ENCODE data around the gene CPT1C. TPM values are rescaled to one million over a fixed set of nuclear protein-coding genes. Genes with fewer than 3 reads are reported as not detected.

The CPT1C gene
- total and polyA plus RNA-seq, 2 experiments from 2014 or later: 6.2 to 6.8 TPM

DNA sequence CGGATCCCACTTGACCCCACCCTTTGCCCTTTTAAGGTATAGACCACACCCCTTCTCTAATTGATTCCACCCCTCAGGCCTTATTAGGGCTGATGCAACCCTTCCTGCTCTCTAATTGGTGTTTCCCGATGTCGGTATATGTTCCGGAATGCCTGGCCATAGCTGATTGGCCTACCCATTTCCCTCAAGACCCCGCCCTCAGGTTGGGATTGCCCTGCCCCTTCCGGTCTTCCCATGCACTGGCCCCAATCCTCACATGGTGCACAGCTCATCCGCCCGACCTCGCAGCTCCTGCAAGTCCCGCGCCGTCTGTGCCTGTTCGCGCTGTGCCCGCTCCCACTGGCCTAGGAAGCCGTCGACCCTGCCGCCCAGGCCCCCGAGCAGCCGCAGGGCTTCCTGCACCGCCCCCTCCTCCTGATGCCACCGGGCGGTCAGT lies 54.0 kb downstream of the CPT1C start:
- no peak overlapping the region for H3K4me2 ChIP-seq
- H3K4me3 ChIP-seq: no peak overlapping the region
- no peaks in the 10 kb centered on the region for H3K9me3 ChIP-seq (ENCODE audit: low read depth)
- no peaks in the 10 kb centered on the region for H3K27me3 ChIP-seq
- no peak for DNase-seq (ENCODE audit: low spot score)
- no peaks in the 10 kb centered on the region for H4K20me1 ChIP-seq (ENCODE audit: insufficient read depth, poor library complexity, severe bottlenecking)
- 96% methylated on average over 20 of the region's 23 CpGs for WGBS (ENCODE audit: low lambda C conversion rate, missing lambda C conversion rate)
- no peaks in the 10 kb centered on the region for H3K4me1 ChIP-seq (ENCODE audit: insufficient read depth)
- TF ChIP-seq, protein P1, sequence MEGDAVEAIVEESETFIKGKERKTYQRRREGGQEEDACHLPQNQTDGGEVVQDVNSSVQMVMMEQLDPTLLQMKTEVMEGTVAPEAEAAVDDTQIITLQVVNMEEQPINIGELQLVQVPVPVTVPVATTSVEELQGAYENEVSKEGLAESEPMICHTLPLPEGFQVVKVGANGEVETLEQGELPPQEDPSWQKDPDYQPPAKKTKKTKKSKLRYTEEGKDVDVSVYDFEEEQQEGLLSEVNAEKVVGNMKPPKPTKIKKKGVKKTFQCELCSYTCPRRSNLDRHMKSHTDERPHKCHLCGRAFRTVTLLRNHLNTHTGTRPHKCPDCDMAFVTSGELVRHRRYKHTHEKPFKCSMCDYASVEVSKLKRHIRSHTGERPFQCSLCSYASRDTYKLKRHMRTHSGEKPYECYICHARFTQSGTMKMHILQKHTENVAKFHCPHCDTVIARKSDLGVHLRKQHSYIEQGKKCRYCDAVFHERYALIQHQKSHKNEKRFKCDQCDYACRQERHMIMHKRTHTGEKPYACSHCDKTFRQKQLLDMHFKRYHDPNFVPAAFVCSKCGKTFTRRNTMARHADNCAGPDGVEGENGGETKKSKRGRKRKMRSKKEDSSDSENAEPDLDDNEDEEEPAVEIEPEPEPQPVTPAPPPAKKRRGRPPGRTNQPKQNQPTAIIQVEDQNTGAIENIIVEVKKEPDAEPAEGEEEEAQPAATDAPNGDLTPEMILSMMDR (IDR thresholded peaks at IDR 0.05; ENCODE audit: poor library complexity): no peak
- TF ChIP-seq EZH2 (IDR thresholded peaks at IDR 0.05; ENCODE audit: borderline replicate concordance) (no peak), EZH2phosphoT487 (IDR thresholded peaks at IDR 0.05; ENCODE audit: low read depth, severe bottlenecking, unreplicated experiment) (no peak)
- H3K36me3 ChIP-seq (replicated peaks; ENCODE audit: insufficient read depth, low read depth): no peaks in the 10 kb centered on the region
- no peak overlapping the region for H3K27ac ChIP-seq
- H3K9me2 ChIP-seq (replicated peaks; ENCODE audit: insufficient read depth): no peaks in the 10 kb centered on the region
- H3K79me2 ChIP-seq: no peaks in the 10 kb centered on the region
- H2AFZ ChIP-seq: no peak overlapping the region

DNA sequence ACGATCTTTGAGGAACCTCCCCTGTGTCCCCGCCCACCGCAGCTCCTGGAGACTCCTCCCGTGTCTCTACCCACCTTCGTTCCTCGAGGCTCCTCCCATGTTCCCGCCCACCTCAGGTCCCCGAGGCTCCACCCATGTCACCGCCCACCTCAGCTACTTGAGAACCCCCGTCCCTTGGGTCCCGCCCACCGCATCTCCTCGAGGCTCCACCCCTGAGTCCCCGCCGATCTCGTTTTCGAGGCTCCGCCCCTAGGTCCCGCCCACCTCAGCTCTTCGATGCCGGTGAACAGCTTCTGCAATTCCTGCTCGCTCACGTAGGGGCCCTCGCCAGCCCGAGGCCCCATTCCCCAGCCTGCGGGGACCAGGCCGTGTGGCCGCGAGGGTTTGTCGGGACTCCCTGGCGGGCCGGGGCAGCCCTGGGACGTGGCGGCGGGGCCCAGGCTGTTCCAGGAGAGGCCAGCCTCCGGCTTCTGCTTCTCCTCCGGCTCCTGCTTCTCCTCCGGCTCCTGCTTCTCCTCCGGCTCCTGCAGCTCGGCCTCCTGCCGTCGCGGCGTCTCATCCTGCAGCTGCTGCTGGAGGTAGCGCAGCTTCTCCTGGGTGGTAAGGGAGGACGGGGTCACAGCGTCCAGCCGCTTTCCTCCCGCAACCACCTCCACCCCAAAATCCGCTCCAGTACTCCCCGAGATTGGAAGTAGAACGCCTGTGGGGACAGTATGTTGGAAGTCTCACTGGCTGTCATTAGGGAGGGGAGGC lies 55.5 kb downstream of the CPT1C start:
- H3K9me2 ChIP-seq (replicated peaks; ENCODE audit: insufficient read depth): no peaks in the 10 kb centered on the region

DNA sequence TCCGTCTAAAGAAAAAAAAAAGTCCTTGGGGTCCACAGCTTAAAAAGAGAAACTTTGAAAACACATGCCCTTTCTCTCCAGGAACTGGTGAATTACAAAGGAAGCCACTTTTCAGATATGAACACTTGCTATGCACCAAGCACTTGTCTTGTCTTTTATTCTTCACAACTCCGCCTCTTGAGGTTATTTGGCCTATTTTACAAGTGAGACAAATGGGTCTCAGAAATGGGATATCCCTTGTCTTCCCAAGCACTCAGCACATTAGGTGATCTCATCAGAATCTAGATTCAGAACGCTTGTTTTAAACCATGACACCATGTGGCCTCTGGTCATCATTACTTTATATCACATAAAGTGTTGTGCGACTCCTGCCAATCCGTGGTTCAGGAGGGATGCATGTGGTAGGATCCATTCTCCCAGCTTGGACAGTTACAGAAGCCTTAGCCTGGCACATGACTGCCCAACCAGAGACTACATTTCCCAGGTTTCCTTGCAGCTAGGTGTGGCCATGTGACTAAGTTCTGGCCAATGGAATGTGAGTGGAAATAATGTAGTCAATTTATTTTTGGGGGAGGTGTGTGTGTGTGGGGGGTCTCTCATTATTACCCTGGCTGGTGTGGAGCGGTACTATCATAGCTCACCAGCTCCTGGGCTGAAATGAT lies 58.3 kb downstream of the CPT1C start:
- no peak overlapping the region for H3K4me3 ChIP-seq
- H3K4me2 ChIP-seq: no peak overlapping the region
- no peak overlapping the region for H3K27ac ChIP-seq
- no peaks in the 10 kb centered on the region for H3K36me3 ChIP-seq (replicated peaks; ENCODE audit: insufficient read depth, low read depth)
- H2AFZ ChIP-seq: no peak overlapping the region
- H3K79me2 ChIP-seq: no peaks in the 10 kb centered on the region
- no peaks in the 10 kb centered on the region for H3K9me3 ChIP-seq (ENCODE audit: low read depth)
- H3K4me1 ChIP-seq (ENCODE audit: insufficient read depth): no peaks in the 10 kb centered on the region
- no peak for TF ChIP-seq EZH2 (IDR thresholded peaks at IDR 0.05; ENCODE audit: borderline replicate concordance)
- no peak for TF ChIP-seq EZH2phosphoT487 (IDR thresholded peaks at IDR 0.05; ENCODE audit: low read depth, severe bottlenecking, unreplicated experiment)
- TF ChIP-seq, protein P1 (IDR thresholded peaks at IDR 0.05; ENCODE audit: poor library complexity): no peak
- no peaks in the 10 kb centered on the region for H3K9me2 ChIP-seq (replicated peaks; ENCODE audit: insufficient read depth)
- no peaks in the 10 kb centered on the region for H4K20me1 ChIP-seq (ENCODE audit: insufficient read depth, poor library complexity, severe bottlenecking)
- DNase-seq (ENCODE audit: low spot score): no peak
- H3K27me3 ChIP-seq: no peaks in the 10 kb centered on the region
- 83% methylated on average over 6 of the region's 6 CpGs for WGBS (ENCODE audit: low lambda C conversion rate, missing lambda C conversion rate)

More for the DNA sequence above, 55.5 kb downstream of the CPT1C start:
- no peak overlapping the region for H3K27ac ChIP-seq
- no peak for DNase-seq (ENCODE audit: low spot score)
- H3K4me1 ChIP-seq (ENCODE audit: insufficient read depth): no peaks in the 10 kb centered on the region
- no peaks in the 10 kb centered on the region for H3K79me2 ChIP-seq
- no peak overlapping the region for H3K4me3 ChIP-seq
- H3K9me3 ChIP-seq (ENCODE audit: low read depth): no peaks in the 10 kb centered on the region
- no peaks in the 10 kb centered on the region for H4K20me1 ChIP-seq (ENCODE audit: insufficient read depth, poor library complexity, severe bottlenecking)
- no peaks in the 10 kb centered on the region for H3K27me3 ChIP-seq
- H2AFZ ChIP-seq: no peak overlapping the region
- 76% methylated on average over 44 of the region's 52 CpGs for WGBS (ENCODE audit: low lambda C conversion rate, missing lambda C conversion rate)
- no peak overlapping the region for H3K4me2 ChIP-seq
- H3K36me3 ChIP-seq (replicated peaks; ENCODE audit: insufficient read depth, low read depth): no peaks in the 10 kb centered on the region
- no peak for TF ChIP-seq EZH2 (IDR thresholded peaks at IDR 0.05; ENCODE audit: borderline replicate concordance)
- TF ChIP-seq, protein P1 (IDR thresholded peaks at IDR 0.05; ENCODE audit: poor library complexity): no peak

Data from hepatocyte (in vitro differentiated cells).